Measurements from ENCODE around the gene PITRM1. TPM values are rescaled to one million over a fixed set of nuclear protein-coding genes. Genes with fewer than 3 reads are reported as not detected.

The PITRM1 gene
- total RNA-seq, 1 experiment from 2014 or later, result 83.5 TPM

GRCh38 chr10:3145366-3145765 is 27.2 kb downstream of the PITRM1 start:
- DNase-seq (ENCODE audit: low spot score), result no peak
- Histone ChIP-seq H3K9me3 (ENCODE audit: low read depth, low read length, poor library complexity, severe bottlenecking) (no peaks in the 10 kb centered on the region), H3K27ac (ENCODE audit: low read depth, low read length, poor library complexity, severe bottlenecking) (no peak overlapping the region), H3K4me3 (ENCODE audit: low read depth, low read length, poor library complexity, severe bottlenecking) (no peak overlapping the region), H3K36me3 (ENCODE audit: insufficient read depth, low read length, poor library complexity, severe bottlenecking) (peaks cover 79% of the 10 kb centered on the region), H3K27me3 (replicated peaks; ENCODE audit: insufficient read depth, low read depth, low read length, poor library complexity) (no peaks in the 10 kb centered on the region), H3K4me1 (ENCODE audit: insufficient read depth, low read length, poor library complexity, severe bottlenecking) (no peaks in the 10 kb centered on the region)
- POLR2A ChIA-PET (ENCODE audit: low non-redundant PET), result no interaction called here
- BruUV-seq (replicated peaks), result no TSS peak
- intact Hi-C loops (cut with micrococcal nuclease; ENCODE audit: unreplicated experiment), result no loop called here
- TF ChIP-seq CTCF (conservative IDR thresholded peaks at IDR 0.05; ENCODE audit: low read depth, low read length) (no peak), EZH2 (IDR thresholded peaks at IDR 0.05; ENCODE audit: borderline replicate concordance, low read depth, low read length, poor library complexity, severe bottlenecking) (no peak)
- CTCF ChIA-PET, result no interaction called here

- no TSS peak for BruUV-seq (replicated peaks)
- H3K27me3 ChIP-seq (replicated peaks; ENCODE audit: insufficient read depth, low read depth, low read length, poor library complexity), result no peaks in the 10 kb centered on the region
- H3K27ac ChIP-seq (ENCODE audit: low read depth, low read length, poor library complexity, severe bottlenecking), result no peak overlapping the region
- H3K4me1 ChIP-seq (ENCODE audit: insufficient read depth, low read length, poor library complexity, severe bottlenecking), result no peaks in the 10 kb centered on the region
- peaks cover 81% of the 10 kb centered on the region for H3K36me3 ChIP-seq (ENCODE audit: insufficient read depth, low read length, poor library complexity, severe bottlenecking)
- no peak for DNase-seq (ENCODE audit: low spot score)
- TF ChIP-seq EZH2 (IDR thresholded peaks at IDR 0.05; ENCODE audit: borderline replicate concordance, low read depth, low read length, poor library complexity, severe bottlenecking) (no peak), CTCF (conservative IDR thresholded peaks at IDR 0.05; ENCODE audit: low read depth, low read length) (no peak)
- no peaks in the 10 kb centered on the region for H3K9me3 ChIP-seq (ENCODE audit: low read depth, low read length, poor library complexity, severe bottlenecking)
- CTCF ChIA-PET, result no interaction called here
- no peak overlapping the region for H3K4me3 ChIP-seq (ENCODE audit: low read depth, low read length, poor library complexity, severe bottlenecking)
- intact Hi-C loops (cut with micrococcal nuclease; ENCODE audit: unreplicated experiment), result no loop called here
- POLR2A ChIA-PET (ENCODE audit: low non-redundant PET), result no interaction called here
Observed at GRCh38 chr10:3143791-3144434, 28.7 kb downstream of the PITRM1 start.

GRCh38 chr10:3143366-3143765 is 29.2 kb downstream of the PITRM1 start:
- TF ChIP-seq CTCF (conservative IDR thresholded peaks at IDR 0.05; ENCODE audit: low read depth, low read length), result no peak
- no peak for TF ChIP-seq EZH2 (IDR thresholded peaks at IDR 0.05; ENCODE audit: borderline replicate concordance, low read depth, low read length, poor library complexity, severe bottlenecking)
- Histone ChIP-seq H3K9me3 (ENCODE audit: low read depth, low read length, poor library complexity, severe bottlenecking) (no peaks in the 10 kb centered on the region), H3K27me3 (replicated peaks; ENCODE audit: insufficient read depth, low read depth, low read length, poor library complexity) (no peaks in the 10 kb centered on the region), H3K27ac (ENCODE audit: low read depth, low read length, poor library complexity, severe bottlenecking) (no peak overlapping the region), H3K4me1 (ENCODE audit: insufficient read depth, low read length, poor library complexity, severe bottlenecking) (no peaks in the 10 kb centered on the region), H3K4me3 (ENCODE audit: low read depth, low read length, poor library complexity, severe bottlenecking) (no peak overlapping the region), H3K36me3 (ENCODE audit: insufficient read depth, low read length, poor library complexity, severe bottlenecking) (peaks cover 82% of the 10 kb centered on the region)
- intact Hi-C loops (cut with micrococcal nuclease; ENCODE audit: unreplicated experiment), result no loop called here
- ChIA-PET POLR2A (ENCODE audit: low non-redundant PET) (no interaction called here), CTCF (no interaction called here)
- no TSS peak for BruUV-seq (replicated peaks)
- no peak for DNase-seq (ENCODE audit: low spot score)
